Measurements from ENCODE around the gene ARHGDIG. TPM values are rescaled to one million over a fixed set of nuclear protein-coding genes. Genes with fewer than 3 reads are reported as not detected.
"Not testable (repeated sequence)": the region's sequence is repeated elsewhere in the genome, so short reads cannot be mapped to it uniquely, and the experiment has no call there.

ARHGDIG gene
- polyA plus RNA-seq, 3 donors from 2014 or later: not detected

GRCh38 chr16:266258-267164, 13.9 kb upstream of the ARHGDIG start:
- Mint-ChIP-seq H3K4me3 (no peak overlapping the region), H3K27me3 (ENCODE audit: low read depth in 3 of 3) (peaks cover 0 to 3% (median 2%) of the 10 kb centered on the region in 3 donors), H3K4me1 (peaks cover 0 to 2% of the 10 kb centered on the region in 2 donors), H3K27ac (no peak overlapping the region), H3K9me3 (no peaks in the 10 kb centered on the region), H3K36me3 (peaks cover 0 to 10% (median 0%) of the 10 kb centered on the region in 3 donors)
- DNase-seq: no peak

GRCh38 chr16:267562-267961, 12.8 kb upstream of the ARHGDIG start:
- H3K4me3 Mint-ChIP-seq; H3K27me3 Mint-ChIP-seq (ENCODE audit: low read depth in 3 of 3); H3K36me3 Mint-ChIP-seq; H3K9me3 Mint-ChIP-seq; H3K27ac Mint-ChIP-seq; DNase-seq; H3K4me1 Mint-ChIP-seq: not testable (repeated sequence)

DNA sequence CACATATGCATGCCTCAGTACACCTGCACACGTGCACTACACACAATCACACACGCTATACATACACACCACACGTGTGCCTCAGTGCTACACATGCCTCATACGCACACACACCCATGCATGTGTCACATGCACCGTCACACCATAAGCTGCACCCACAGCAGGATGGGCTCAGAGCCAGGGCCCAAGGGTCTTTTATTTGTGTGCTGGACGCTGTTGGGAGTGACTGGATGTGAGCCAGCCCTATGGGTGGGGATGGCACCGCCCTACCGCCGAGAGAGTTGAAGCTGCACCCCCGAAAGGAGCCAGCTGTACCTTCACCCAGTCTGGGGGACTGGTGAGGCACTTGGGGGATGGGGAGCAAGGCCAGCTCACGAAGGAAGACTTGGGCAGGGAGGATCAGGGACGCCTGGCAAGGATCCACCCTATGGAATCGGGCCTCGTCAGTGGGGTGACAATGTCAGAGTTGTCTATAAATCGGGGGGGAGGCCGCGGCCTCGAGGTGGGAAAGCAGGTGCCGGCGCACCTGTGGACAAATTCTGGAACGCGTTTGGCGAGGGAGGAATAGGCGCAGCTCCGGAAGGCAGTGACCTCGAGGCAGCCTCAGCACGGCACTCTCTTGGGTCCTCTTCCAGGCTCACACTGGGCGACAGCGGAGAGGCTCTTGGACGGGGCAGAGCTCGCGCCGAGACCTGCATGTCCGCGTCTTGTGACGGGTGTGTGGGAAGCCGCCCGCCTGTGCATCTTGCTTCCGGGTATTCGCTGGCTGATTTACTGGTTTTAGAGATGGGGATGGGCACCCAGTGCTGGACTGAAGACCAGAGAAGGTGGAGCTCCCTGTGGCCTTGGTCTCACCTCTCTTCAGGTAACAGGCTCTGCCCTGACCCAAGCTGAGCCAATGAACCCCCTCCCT, 12.0 kb upstream of the ARHGDIG start:
- no peak overlapping the region for H3K4me3 Mint-ChIP-seq
- peak overlapping the region in 2 of 6 donors; percentile 19 to 40 for H3K27ac Mint-ChIP-seq
- DNase-seq: no peak
- peaks cover 2 to 3% (median 2%) of the 10 kb centered on the region in 3 donors for H3K27me3 Mint-ChIP-seq (ENCODE audit: low read depth in 3 of 3)
- peaks cover 0 to 2% of the 10 kb centered on the region in 2 donors for H3K4me1 Mint-ChIP-seq
- peaks cover 0 to 2% (median 0%) of the 10 kb centered on the region in 3 donors for H3K36me3 Mint-ChIP-seq
- H3K9me3 Mint-ChIP-seq: no peaks in the 10 kb centered on the region

DNA sequence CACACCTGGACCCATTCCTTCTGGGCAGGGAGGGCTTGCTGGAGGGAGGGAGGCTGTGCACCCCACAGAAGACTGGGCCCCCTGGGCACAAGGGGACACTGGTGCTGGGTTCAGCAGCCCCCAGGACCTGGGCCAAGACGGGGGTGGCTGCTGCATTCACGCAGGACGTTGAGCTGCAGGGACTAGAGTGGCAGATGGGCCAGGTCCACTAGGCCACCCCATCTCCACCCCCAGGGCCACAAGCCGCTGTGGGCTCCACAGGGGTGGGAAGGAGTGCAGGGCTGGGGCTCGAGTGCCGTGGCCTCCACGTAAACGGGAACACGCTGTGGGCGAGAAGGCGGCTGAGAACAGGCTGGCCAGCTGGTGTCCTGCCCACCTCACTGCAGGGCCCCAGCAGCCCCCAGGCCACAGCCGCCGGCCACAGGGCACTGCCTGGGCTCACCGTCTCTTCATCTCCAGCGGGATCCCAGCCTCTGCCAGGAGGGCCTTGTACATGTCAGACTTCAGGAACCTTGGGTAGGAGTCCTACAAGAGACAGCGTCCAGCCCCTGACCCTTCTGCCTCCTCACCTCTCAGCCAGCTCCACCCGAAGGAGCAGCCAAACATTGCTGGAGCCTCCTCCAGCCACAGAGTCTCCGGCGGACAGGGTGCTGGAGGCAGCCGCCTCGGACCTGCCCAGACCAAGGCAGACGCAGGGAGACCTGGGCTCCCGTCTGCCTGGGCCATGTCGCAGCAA, 11.2 kb upstream of the ARHGDIG start:
- H3K27me3 Mint-ChIP-seq (ENCODE audit: low read depth in 3 of 3): peaks cover 2 to 3% (median 2%) of the 10 kb centered on the region in 3 donors
- no peak overlapping the region for H3K27ac Mint-ChIP-seq
- H3K9me3 Mint-ChIP-seq: no peaks in the 10 kb centered on the region
- no peak for DNase-seq
- no peak overlapping the region for H3K4me3 Mint-ChIP-seq
- H3K4me1 Mint-ChIP-seq: peaks cover 0 to 2% of the 10 kb centered on the region in 2 donors
- H3K36me3 Mint-ChIP-seq: no peaks in the 10 kb centered on the region

- DNase-seq: no peak
- Mint-ChIP-seq H3K27me3 (ENCODE audit: low read depth in 3 of 3) (peaks cover 2 to 5% (median 4%) of the 10 kb centered on the region in 3 donors), H3K27ac (no peak overlapping the region), H3K36me3 (no peaks in the 10 kb centered on the region), H3K4me3 (no peak overlapping the region), H3K4me1 (peaks cover 0 to 2% of the 10 kb centered on the region in 2 donors), H3K9me3 (no peaks in the 10 kb centered on the region)
Observed at GRCh38 chr16:270381-271255, 9.8 kb upstream of the ARHGDIG start.

GRCh38 chr16:272633-273546, 7.5 kb upstream of the ARHGDIG start:
- Mint-ChIP-seq H3K27ac (no peak overlapping the region), H3K27me3 (ENCODE audit: low read depth in 3 of 3) (peaks cover 5 to 7% (median 6%) of the 10 kb centered on the region in 3 donors), H3K4me3 (no peak overlapping the region), H3K4me1 (peaks cover 0 to 5% of the 10 kb centered on the region in 2 donors), H3K9me3 (no peaks in the 10 kb centered on the region), H3K36me3 (no peaks in the 10 kb centered on the region)
- DNase-seq: no peak

DNA sequence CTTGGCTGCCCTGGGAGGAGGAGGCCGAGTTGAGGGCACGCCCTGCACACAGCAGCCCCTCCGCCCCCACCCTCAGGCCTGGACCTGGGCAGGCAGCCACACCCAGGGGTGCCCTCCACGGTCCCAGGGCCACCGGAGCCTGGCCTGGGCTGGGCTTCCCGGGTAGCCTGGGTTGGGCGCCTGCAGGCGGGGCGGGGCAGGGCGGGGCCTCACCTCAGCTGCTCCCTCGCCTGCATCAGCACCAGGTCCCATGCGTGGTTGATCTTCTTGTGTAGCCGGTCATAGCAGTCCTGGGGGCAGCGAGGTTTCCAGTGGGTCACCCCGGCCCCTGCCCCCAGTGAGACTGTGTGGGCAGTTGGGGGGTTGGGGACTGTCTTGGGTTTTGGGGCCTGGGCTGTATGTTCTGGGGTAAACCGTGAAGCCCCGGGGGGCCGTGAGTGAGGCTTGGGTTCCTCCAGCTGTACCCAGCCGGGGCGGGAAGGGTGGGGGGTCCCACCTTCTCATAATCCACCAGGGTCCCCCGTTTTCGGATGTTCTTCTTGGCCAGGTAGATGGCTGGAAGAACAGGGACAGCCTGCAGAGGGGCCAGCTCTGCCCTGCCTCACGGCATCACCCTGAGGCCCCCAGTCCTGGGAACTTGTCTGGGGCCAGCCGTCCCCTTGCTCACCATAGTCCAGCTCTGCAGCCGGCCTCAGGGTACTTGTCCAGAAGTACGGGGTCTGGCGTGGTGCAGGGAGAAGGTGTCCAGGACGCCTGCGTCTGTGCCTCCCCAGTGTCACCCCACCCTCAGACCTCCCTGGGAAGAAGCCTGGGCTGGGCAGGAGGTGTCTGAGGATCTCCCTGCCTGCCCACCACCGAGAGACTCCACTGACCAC, 6.6 kb upstream of the ARHGDIG start:
- no peaks in the 10 kb centered on the region for H3K9me3 Mint-ChIP-seq
- no peak overlapping the region for H3K4me3 Mint-ChIP-seq
- peaks cover 6 to 8% (median 6%) of the 10 kb centered on the region in 3 donors for H3K27me3 Mint-ChIP-seq (ENCODE audit: low read depth in 3 of 3)
- H3K27ac Mint-ChIP-seq: no peak overlapping the region
- peaks cover 3 to 6% of the 10 kb centered on the region in 2 donors for H3K4me1 Mint-ChIP-seq
- no peaks in the 10 kb centered on the region for H3K36me3 Mint-ChIP-seq
- no peak for DNase-seq

GRCh38 chr16:275041-275641, 5.2 kb upstream of the ARHGDIG start:
- Mint-ChIP-seq H3K27ac (no peak overlapping the region), H3K4me3 (peak overlapping the region in 3 of 5 donors; percentile 36 to 46 (median 38)), H3K36me3 (no peaks in the 10 kb centered on the region), H3K27me3 (ENCODE audit: low read depth in 3 of 3) (peaks cover 6 to 12% (median 6%) of the 10 kb centered on the region in 3 donors), H3K9me3 (no peaks in the 10 kb centered on the region), H3K4me1 (peaks cover 10 to 13% of the 10 kb centered on the region in 2 donors)
- DNase-seq: no peak

- H3K9me3 Mint-ChIP-seq: no peaks in the 10 kb centered on the region
- no peak for DNase-seq
- peak within 1 kb of the TSS in 1 of 6 donors; percentile 39 for H3K27ac Mint-ChIP-seq
- H3K36me3 Mint-ChIP-seq: no peaks in the 10 kb centered on the region
- peaks cover 10 to 13% of the 10 kb centered on the region in 2 donors for H3K4me1 Mint-ChIP-seq
- peaks cover 6 to 12% (median 6%) of the 10 kb centered on the region in 3 donors for H3K27me3 Mint-ChIP-seq (ENCODE audit: low read depth in 3 of 3)
- peak within 1 kb of the TSS; percentile 53 to 68 (median 60) for H3K4me3 Mint-ChIP-seq
Observed at GRCh38 chr16:275786-276232, 4.6 kb upstream of the ARHGDIG start, which contains the start of gene RGS11. TSS of gene RGS11 (minus strand) at chr16:275944. CDS start at chr16:275911, 33 bp downstream.

DNA sequence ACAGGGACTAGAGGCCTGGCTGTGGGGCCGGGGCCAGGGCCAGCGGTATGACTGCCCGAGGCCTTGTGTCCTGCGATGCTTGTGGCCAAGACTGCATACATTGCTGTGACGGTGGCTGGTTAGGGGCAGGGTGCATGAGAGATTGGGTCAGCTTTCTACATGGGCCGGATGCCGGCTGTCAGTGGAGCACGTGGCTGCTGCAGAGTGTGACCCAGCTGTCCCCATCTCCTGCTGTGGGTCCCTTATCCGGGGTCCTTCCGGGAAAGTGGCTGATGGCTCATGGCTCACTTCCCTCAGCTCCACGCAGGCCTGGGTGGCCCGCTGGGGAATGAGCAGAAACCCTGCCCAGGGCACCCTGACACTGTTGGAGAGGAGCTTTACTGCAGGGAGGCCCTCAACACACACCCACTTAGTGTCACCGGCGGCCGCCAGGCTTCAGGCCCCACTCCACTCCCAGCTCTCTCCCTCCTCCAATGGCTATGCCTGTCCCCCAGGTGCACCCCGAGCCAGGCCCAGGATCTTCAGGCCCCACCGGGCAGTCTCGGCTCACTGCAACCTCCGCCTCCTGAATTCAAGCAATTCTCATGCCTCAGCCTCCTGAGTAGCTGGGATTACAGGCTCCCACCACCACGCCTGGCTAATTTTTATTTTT, 3.8 kb upstream of the ARHGDIG start:
- Mint-ChIP-seq H3K27me3 (ENCODE audit: low read depth in 3 of 3) (peaks cover 7 to 12% (median 8%) of the 10 kb centered on the region in 3 donors), H3K27ac (no peak overlapping the region), H3K9me3 (no peaks in the 10 kb centered on the region), H3K36me3 (no peaks in the 10 kb centered on the region), H3K4me1 (peaks cover 10 to 13% of the 10 kb centered on the region in 2 donors), H3K4me3 (peak overlapping the region; percentile 53 to 68 (median 60))
- DNase-seq: no peak
